Osteoblast (primary cell): ENCODE measurements around the gene HNRNPL. TPM values are rescaled to one million over a fixed set of nuclear protein-coding genes. Genes with fewer than 3 reads are reported as not detected.
A peak's percentile ranks its signal among the peaks of the same experiment; 100 is the strongest.

ENCODE experiments used
- DNase-seq: peaks from one replicate; pipeline ENCODE4 v3.0.0; 2011; ENCODE audit warnings: low spot score, mixed read lengths; ENCODE audit not compliant: insufficient read length; ENCODE audit errors: missing footprints
- H2AFZ ChIP-seq: 2 replicates; pipeline ENCODE4 v1.6.0; 2011; ENCODE audit warnings: mild to moderate bottlenecking, low read length
- H3K27ac ChIP-seq: 2 replicates; pipeline ENCODE4 v1.5.1; 2011; ENCODE audit warnings: mild to moderate bottlenecking, low read depth, low read length, moderate library complexity
- H3K27me3 ChIP-seq: 2 replicates; pipeline ENCODE4 v1.6.0; 2012; ENCODE audit warnings: mild to moderate bottlenecking, control low read depth, inconsistent platforms, low read length, moderate library complexity; ENCODE audit not compliant: insufficient read depth
- H3K36me3 ChIP-seq: 2 replicates; pipeline ENCODE4 v1.5.1; 2011; ENCODE audit warnings: mild to moderate bottlenecking, low read length, control low read depth, moderate library complexity; ENCODE audit not compliant: insufficient read depth
- H3K4me1 ChIP-seq: 2 replicates; pipeline ENCODE4 v1.5.1; 2011; ENCODE audit warnings: mild to moderate bottlenecking, low read length, control low read depth, moderate library complexity; ENCODE audit not compliant: insufficient read depth
- H3K4me2 ChIP-seq: 2 replicates; pipeline ENCODE4 v1.6.0; 2011; ENCODE audit warnings: mild to moderate bottlenecking, low read length; ENCODE audit not compliant: insufficient read depth
- H3K4me3 ChIP-seq: fragments of 200-600 bp; sonication (generic); 3 replicates; pipeline ENCODE4 v1.5.1; 2012; ENCODE audit warnings: mild to moderate bottlenecking, low read length, inconsistent platforms; ENCODE audit not compliant: insufficient read depth
- H3K79me2 ChIP-seq: 2 replicates; pipeline ENCODE4 v1.6.0; 2012; ENCODE audit warnings: mild to moderate bottlenecking, low read length, control low read depth, inconsistent platforms; ENCODE audit not compliant: insufficient read depth
- H3K9me3 ChIP-seq: 2 replicates; pipeline ENCODE4 v1.5.1; 2011; ENCODE audit warnings: low read depth, low read length, control low read depth
- H4K20me1 ChIP-seq: 2 replicates; pipeline ENCODE4 v1.6.0; 2012; ENCODE audit warnings: mild to moderate bottlenecking, low read length, control low read depth; ENCODE audit not compliant: insufficient read depth
- CTCF ChIP-seq: IDR thresholded peaks from 2 replicates; pipeline ENCODE4 v1.5.1; 2011; ENCODE audit warnings: mild to moderate bottlenecking, low read depth, low read length, moderate library complexity; ENCODE audit errors: extremely low read depth
- total RNA-seq: library from RNA; depleted of rRNA; stranded (reverse); fragments of >200 nt; gene quantifications from 2 replicates; pipeline ENCODE4 v1.2.3, GENCODE V29; 2012

HNRNPL gene
- total RNA-seq, 1 donor, result 188 TPM

- peak overlapping the region; percentile 67 for H2AFZ ChIP-seq
- peak; percentile 2 for TF ChIP-seq CTCF
- no peaks in the 10 kb centered on the region for H3K9me3 ChIP-seq
- peak; percentile 86 for DNase-seq
- H3K36me3 ChIP-seq, result peaks cover 25% of the 10 kb centered on the region
- no peaks in the 10 kb centered on the region for H3K27me3 ChIP-seq
- H3K4me3 ChIP-seq, result peak overlapping the region; percentile 88
- peak overlapping the region; percentile 96 for H3K4me2 ChIP-seq
- H3K79me2 ChIP-seq, result peaks cover 31% of the 10 kb centered on the region
- H4K20me1 ChIP-seq, result peaks cover 28% of the 10 kb centered on the region
- H3K4me1 ChIP-seq, result peaks cover 27% of the 10 kb centered on the region
- peak overlapping the region; percentile 84 for H3K27ac ChIP-seq
Measured at GRCh38 chr19:38850976-38851621, 1.3 kb upstream of the HNRNPL start.

- peak; percentile 11 for TF ChIP-seq CTCF
- peaks cover 34% of the 10 kb centered on the region for H4K20me1 ChIP-seq
- peaks cover 37% of the 10 kb centered on the region for H3K79me2 ChIP-seq
- peak; percentile 99 for DNase-seq
- H3K27me3 ChIP-seq, result no peaks in the 10 kb centered on the region
- H3K4me2 ChIP-seq, result peak overlapping the region; percentile 96
- H3K4me3 ChIP-seq, result peak overlapping the region; percentile 88
- H2AFZ ChIP-seq, result peak overlapping the region; percentile 67
- H3K9me3 ChIP-seq, result no peaks in the 10 kb centered on the region
- H3K4me1 ChIP-seq, result peaks cover 27% of the 10 kb centered on the region
- H3K36me3 ChIP-seq, result peaks cover 31% of the 10 kb centered on the region
- H3K27ac ChIP-seq, result peak overlapping the region; percentile 84
Measured at GRCh38 chr19:38850436-38850975, 720 bp upstream of the HNRNPL start.

- DNase-seq, result peak; percentile 99
- Histone ChIP-seq H3K4me3 (peak overlapping the region; percentile 91), H3K27ac (peak overlapping the region; percentile 70), H2AFZ (no peak overlapping the region), H3K36me3 (peaks cover 43% of the 10 kb centered on the region), H3K27me3 (no peaks in the 10 kb centered on the region), H3K9me3 (no peaks in the 10 kb centered on the region), H4K20me1 (peaks cover 45% of the 10 kb centered on the region), H3K4me1 (peaks cover 27% of the 10 kb centered on the region), H3K79me2 (peaks cover 49% of the 10 kb centered on the region), H3K4me2 (peak overlapping the region; percentile 88)
- TF ChIP-seq CTCF, result no peak
Measured at GRCh38 chr19:38849147-38849859, 483 bp downstream of the HNRNPL start.
